ENCODE data around the gene NUBP2. TPM values are rescaled to one million over a fixed set of nuclear protein-coding genes. Genes with fewer than 3 reads are reported as not detected.

Gene NUBP2
- total and polyA plus RNA-seq, 12 donors, result 24.1 to 74.1 (median 29.4) TPM

- 90 to 93% methylated on average over 6 of the region's 6 CpGs for WGBS, 2 donors
- peaks cover 4 to 33% (median 15%) of the 10 kb centered on the region in 9 donors for H3K4me1 ChIP-seq
- H3K27ac ChIP-seq, result no peak overlapping the region
- H3K27me3 ChIP-seq, result no peaks in the 10 kb centered on the region
- DNase-seq (no peak), ATAC-seq (no peak)
- TF ChIP-seq, protein P1, sequence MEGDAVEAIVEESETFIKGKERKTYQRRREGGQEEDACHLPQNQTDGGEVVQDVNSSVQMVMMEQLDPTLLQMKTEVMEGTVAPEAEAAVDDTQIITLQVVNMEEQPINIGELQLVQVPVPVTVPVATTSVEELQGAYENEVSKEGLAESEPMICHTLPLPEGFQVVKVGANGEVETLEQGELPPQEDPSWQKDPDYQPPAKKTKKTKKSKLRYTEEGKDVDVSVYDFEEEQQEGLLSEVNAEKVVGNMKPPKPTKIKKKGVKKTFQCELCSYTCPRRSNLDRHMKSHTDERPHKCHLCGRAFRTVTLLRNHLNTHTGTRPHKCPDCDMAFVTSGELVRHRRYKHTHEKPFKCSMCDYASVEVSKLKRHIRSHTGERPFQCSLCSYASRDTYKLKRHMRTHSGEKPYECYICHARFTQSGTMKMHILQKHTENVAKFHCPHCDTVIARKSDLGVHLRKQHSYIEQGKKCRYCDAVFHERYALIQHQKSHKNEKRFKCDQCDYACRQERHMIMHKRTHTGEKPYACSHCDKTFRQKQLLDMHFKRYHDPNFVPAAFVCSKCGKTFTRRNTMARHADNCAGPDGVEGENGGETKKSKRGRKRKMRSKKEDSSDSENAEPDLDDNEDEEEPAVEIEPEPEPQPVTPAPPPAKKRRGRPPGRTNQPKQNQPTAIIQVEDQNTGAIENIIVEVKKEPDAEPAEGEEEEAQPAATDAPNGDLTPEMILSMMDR (IDR thresholded peaks at IDR 0.05), result no peak
- H3K9me3 ChIP-seq, result no peaks in the 10 kb centered on the region
- H3K36me3 ChIP-seq, result peaks cover 0 to 63% (median 12%) of the 10 kb centered on the region in 9 donors
- intact Hi-C loops (cut with DNase I), result no loop called here
- no peak overlapping the region for H3K4me3 ChIP-seq
Observed at GRCh38 chr16:1787056-1787321, 4.2 kb downstream of the NUBP2 start.

DNA sequence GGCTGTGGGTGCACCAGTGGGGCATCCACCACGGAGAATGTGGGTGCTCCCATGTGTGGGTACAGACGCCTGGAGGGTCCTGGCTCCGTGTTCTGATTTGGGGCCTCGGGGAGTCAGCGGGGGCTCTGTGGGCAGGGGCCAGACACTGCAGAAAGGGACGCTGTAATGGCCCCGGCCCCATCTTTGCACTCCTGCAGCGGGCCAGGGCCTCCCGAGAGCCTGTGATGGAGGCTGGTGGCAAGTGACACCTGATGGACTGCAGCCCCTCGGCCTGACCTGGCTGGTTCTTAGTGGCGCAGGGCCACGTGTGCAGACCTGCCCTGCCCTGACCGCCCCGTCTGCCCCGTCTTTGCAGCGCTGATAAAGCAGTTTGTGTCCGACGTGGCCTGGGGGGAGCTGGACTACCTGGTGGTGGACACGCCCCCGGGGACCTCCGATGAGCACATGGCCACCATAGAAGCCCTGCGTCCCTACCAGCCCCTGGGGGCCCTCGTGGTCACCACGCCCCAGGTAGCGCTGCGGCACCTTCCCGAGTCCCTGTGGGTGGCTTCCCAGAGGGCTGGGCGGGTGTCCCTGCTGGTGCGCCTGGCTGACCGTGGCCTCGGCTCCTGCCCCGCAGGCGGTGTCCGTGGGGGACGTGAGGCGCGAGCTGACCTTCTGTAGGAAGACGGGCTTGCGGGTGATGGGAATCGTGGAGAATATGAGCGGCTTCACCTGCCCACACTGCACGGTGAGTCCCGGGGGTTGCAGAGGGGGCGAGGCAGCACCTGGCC lies 4.7 kb downstream of the NUBP2 start:
- no peaks in the 10 kb centered on the region for H3K27me3 ChIP-seq
- intact Hi-C loops (cut with DNase I), result no loop called here
- no peaks in the 10 kb centered on the region for H3K9me3 ChIP-seq
- TF ChIP-seq, protein P1 (IDR thresholded peaks at IDR 0.05), result no peak
- peaks cover 0 to 63% (median 12%) of the 10 kb centered on the region in 9 donors for H3K36me3 ChIP-seq
- WGBS, 2 donors, result 91 to 93% methylated on average over 44 of the region's 44 CpGs
- H3K4me3 ChIP-seq, result no peak overlapping the region
- H3K27ac ChIP-seq, result no peak overlapping the region
- ATAC-seq (no peak), DNase-seq (peak; percentile 4 to 13)
- peaks cover 4 to 33% (median 15%) of the 10 kb centered on the region in 9 donors for H3K4me1 ChIP-seq

DNA sequence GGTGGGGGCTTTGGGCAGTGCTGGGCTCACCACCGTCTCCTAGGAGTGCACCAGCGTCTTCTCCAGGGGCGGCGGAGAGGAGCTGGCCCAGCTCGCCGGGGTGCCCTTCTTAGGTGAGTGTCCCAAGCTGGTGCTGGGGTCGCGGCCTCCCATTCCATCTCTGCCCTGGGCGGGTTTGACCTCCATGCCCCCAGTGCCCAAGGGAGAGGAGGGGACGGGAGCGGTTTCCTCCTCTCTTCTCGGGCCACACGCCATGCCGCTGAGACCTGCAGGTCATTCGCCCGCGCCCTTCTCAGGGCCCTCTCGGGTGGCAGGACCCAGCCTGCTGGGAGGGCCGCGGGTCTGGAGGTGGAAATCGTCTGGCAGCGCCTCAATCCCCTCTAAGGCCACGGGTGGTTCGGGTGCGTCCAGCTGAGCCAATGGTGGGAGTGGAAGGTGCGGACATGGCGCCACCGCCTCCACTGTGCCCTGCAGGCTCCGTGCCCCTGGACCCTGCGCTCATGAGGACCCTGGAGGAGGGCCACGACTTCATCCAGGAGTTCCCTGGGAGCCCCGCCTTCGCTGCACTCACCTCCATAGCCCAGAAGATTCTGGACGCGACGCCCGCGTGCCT lies 5.4 kb downstream of the NUBP2 start:
- ATAC-seq, result no peak
- H3K27ac ChIP-seq, result no peak overlapping the region
- no peak overlapping the region for H3K4me3 ChIP-seq
- peaks cover 4 to 32% (median 15%) of the 10 kb centered on the region in 9 donors for H3K4me1 ChIP-seq
- WGBS, 2 donors, result 89 to 90% methylated on average over 36 to 38 of the region's 38 CpGs
- H3K9me3 ChIP-seq, result no peaks in the 10 kb centered on the region
- H3K36me3 ChIP-seq, result peaks cover 0 to 63% (median 12%) of the 10 kb centered on the region in 9 donors
- DNase-seq, result peak; percentile 3 to 14
- TF ChIP-seq, protein P1 (IDR thresholded peaks at IDR 0.05), result no peak
- no peaks in the 10 kb centered on the region for H3K27me3 ChIP-seq
- intact Hi-C loops (cut with DNase I), result no loop called here

GRCh38 chr16:1788708-1789100 lies 5.9 kb downstream of the NUBP2 start:
- Histone ChIP-seq H3K4me3 (no peak overlapping the region), H3K4me1 (peaks cover 4 to 27% (median 15%) of the 10 kb centered on the region in 9 donors), H3K27ac (no peak overlapping the region), H3K36me3 (peaks cover 0 to 63% (median 12%) of the 10 kb centered on the region in 9 donors), H3K27me3 (no peaks in the 10 kb centered on the region), H3K9me3 (no peaks in the 10 kb centered on the region)
- intact Hi-C loops (cut with DNase I), result no loop called here
- 62 to 69% methylated on average over 18 to 19 of the region's 19 CpGs for WGBS, 2 donors
- ATAC-seq, result no peak
- DNase-seq, result peak; percentile 7 to 10
- TF ChIP-seq, protein P1 (IDR thresholded peaks at IDR 0.05), result no peak
